Keratinocyte (primary cell): ENCODE results near the gene IER5. TPM values are rescaled to one million over a fixed set of nuclear protein-coding genes. Genes with fewer than 3 reads are reported as not detected.
A peak's percentile ranks its signal among the peaks of the same experiment; 100 is the strongest.
"Not testable (repeated sequence)": the region's sequence is repeated elsewhere in the genome, so short reads cannot be mapped to it uniquely, and the experiment has no call there.

Experiments used
- DNase-seq: peaks from one replicate; pipeline ENCODE4 v3.0.0-alpha.2; 2011; ENCODE audit warnings: low read depth, missing footprints, low spot score
- FAIRE-seq: peaks from 2 replicates; lab custom pipeline; 2011; peaks lifted over from hg19 to GRCh38; lab: Jason Lieb, UNC
- H2AFZ ChIP-seq: 2 replicates; pipeline ENCODE4 v1.6.0; 2012; ENCODE audit warnings: low read length, control low read depth, inconsistent platforms; ENCODE audit not compliant: control insufficient read depth
- H3K27ac ChIP-seq: 2 replicates; pipeline ENCODE4 v1.5.1; 2011; ENCODE audit warnings: low read length; ENCODE audit not compliant: control insufficient read depth, insufficient read depth
- H3K27me3 ChIP-seq: 3 replicates; pipeline ENCODE4 v1.6.0; 2011; ENCODE audit warnings: low read length; ENCODE audit not compliant: control insufficient read depth, insufficient read depth; ENCODE audit errors: extremely low read depth
- H3K36me3 ChIP-seq, 2 experiments: 2 replicates in 1 of 2; 3 replicates in 1 of 2; pipeline ENCODE4 v1.5.1; 2011; ENCODE audit warnings: low read length in 2 of 2, mild to moderate bottlenecking in 1 of 2; ENCODE audit not compliant: control insufficient read depth in 2 of 2, insufficient read depth in 2 of 2; ENCODE audit errors: extremely low read depth in 1 of 2
- H3K4me1 ChIP-seq: 3 replicates; pipeline ENCODE4 v1.5.1; 2011; ENCODE audit warnings: low read length; ENCODE audit not compliant: control insufficient read depth, insufficient read depth; ENCODE audit errors: extremely low read depth
- H3K4me2 ChIP-seq: 3 replicates; pipeline ENCODE4 v1.6.0; 2011; ENCODE audit warnings: low read depth, low read length; ENCODE audit not compliant: control insufficient read depth, insufficient read depth; ENCODE audit errors: extremely low read depth
- H3K4me3 ChIP-seq, 3 experiments: fragments of 200-600 bp in 1 of 3; sonication (generic) in 1 of 3; 2 replicates in 2 of 3; 3 replicates in 1 of 3; pipeline ENCODE4 v1.5.1; 2011 to 2016; ENCODE audit warnings: low read length in 3 of 3, mild to moderate bottlenecking in 3 of 3, control low read depth in 2 of 3, inconsistent platforms in 1 of 3, low read depth in 1 of 3, mixed read lengths in 1 of 3, mixed run types in 1 of 3, moderate library complexity in 1 of 3; ENCODE audit not compliant: control insufficient read depth in 2 of 3, insufficient read depth in 2 of 3; ENCODE audit errors: extremely low read depth in 1 of 3
- H3K79me2 ChIP-seq: 2 replicates; pipeline ENCODE4 v1.6.0; 2012; ENCODE audit warnings: low read length; ENCODE audit not compliant: control insufficient read depth, insufficient read depth
- H3K9ac ChIP-seq: 3 replicates; pipeline ENCODE4 v1.6.0; 2011; ENCODE audit warnings: low read length; ENCODE audit not compliant: control insufficient read depth, insufficient read depth; ENCODE audit errors: extremely low read depth
- H3K9me1 ChIP-seq: 3 replicates; pipeline ENCODE4 v1.6.0; 2011; ENCODE audit warnings: low read length; ENCODE audit not compliant: control insufficient read depth, insufficient read depth; ENCODE audit errors: extremely low read depth
- H3K9me3 ChIP-seq: 2 replicates; pipeline ENCODE4 v1.5.1; 2012; ENCODE audit warnings: low read depth, low read length; ENCODE audit not compliant: control insufficient read depth
- H4K20me1 ChIP-seq: 3 replicates; pipeline ENCODE4 v1.6.0; 2011; ENCODE audit warnings: low read length; ENCODE audit not compliant: control insufficient read depth, insufficient read depth; ENCODE audit errors: extremely low read depth
- EZH2 ChIP-seq: IDR thresholded peaks from one replicate; pipeline ENCODE4 v1.6.1; 2012; ENCODE audit warnings: inconsistent platforms, mild to moderate bottlenecking, low read length, moderate library complexity
- dilution Hi-C: fragments of 300-500 bp; cut with MboI; formaldehyde crosslinking; loops from one replicate; pipeline ENCODE4 v1.7.0; 2020; ENCODE audit warnings: low sequenced_read_pairs; ENCODE audit not compliant: extremely low pct_ligation_motif_present
- polyA plus RNA-seq, 5 experiments: library from polyadenylated mRNA; depleted of rRNA in 3 of 5; stranded (reverse) in 3 of 5; stranded (forward) in 1 of 5; unstranded in 1 of 5; fragments of >200 nt; gene quantifications; 1 replicate in 1 of 5; 2 replicates in 3 of 5; 3 replicates in 1 of 5; pipeline versions ENCODE4 v1.2.1 to v1.2.3, GENCODE V29; 2011 to 2012; ENCODE audit warnings: missing spikeins in 2 of 5, low read depth in 1 of 5, low replicate concordance in 1 of 5
- TF ChIP-seq, protein P1 (sequence below), 3 experiments: IDR thresholded peaks in 1 of 3; conservative IDR thresholded peaks in 1 of 3; optimal IDR thresholded peaks in 1 of 3; 2 replicates in 2 of 3; 3 replicates in 1 of 3; pipeline versions ENCODE3 to v1.5.1; 2011; ENCODE audit warnings: low read length in 3 of 3, mild to moderate bottlenecking in 3 of 3, moderate library complexity in 2 of 3, control low read depth in 1 of 3, inconsistent platforms in 1 of 3; ENCODE audit not compliant: insufficient read depth in 2 of 3; ENCODE audit errors: extremely low read depth in 1 of 3

IER5 gene
- polyA plus RNA-seq, 1 donor (not counting 4 experiments of a cell fraction or from before 2014, with no cell fraction given), result 22.5 TPM

GRCh38 chr1:181115368-181115684 lies 26.8 kb downstream of the IER5 start:
- Histone ChIP-seq H3K36me3 (no peaks in the 10 kb centered on the region), H2AFZ (no peak overlapping the region), H3K4me1 (peaks cover 51% of the 10 kb centered on the region), H3K79me2 (no peaks in the 10 kb centered on the region), H3K27ac (no peak overlapping the region), H3K9me3 (peaks cover 3% of the 10 kb centered on the region), H3K27me3 (no peaks in the 10 kb centered on the region), H3K9me1 (no peaks in the 10 kb centered on the region), H3K4me3 (no peak overlapping the region), H3K9ac (no peak overlapping the region), H3K4me2 (no peak overlapping the region), H4K20me1 (no peaks in the 10 kb centered on the region)
- TF ChIP-seq EZH2, result no peak
- TF ChIP-seq, protein P1, sequence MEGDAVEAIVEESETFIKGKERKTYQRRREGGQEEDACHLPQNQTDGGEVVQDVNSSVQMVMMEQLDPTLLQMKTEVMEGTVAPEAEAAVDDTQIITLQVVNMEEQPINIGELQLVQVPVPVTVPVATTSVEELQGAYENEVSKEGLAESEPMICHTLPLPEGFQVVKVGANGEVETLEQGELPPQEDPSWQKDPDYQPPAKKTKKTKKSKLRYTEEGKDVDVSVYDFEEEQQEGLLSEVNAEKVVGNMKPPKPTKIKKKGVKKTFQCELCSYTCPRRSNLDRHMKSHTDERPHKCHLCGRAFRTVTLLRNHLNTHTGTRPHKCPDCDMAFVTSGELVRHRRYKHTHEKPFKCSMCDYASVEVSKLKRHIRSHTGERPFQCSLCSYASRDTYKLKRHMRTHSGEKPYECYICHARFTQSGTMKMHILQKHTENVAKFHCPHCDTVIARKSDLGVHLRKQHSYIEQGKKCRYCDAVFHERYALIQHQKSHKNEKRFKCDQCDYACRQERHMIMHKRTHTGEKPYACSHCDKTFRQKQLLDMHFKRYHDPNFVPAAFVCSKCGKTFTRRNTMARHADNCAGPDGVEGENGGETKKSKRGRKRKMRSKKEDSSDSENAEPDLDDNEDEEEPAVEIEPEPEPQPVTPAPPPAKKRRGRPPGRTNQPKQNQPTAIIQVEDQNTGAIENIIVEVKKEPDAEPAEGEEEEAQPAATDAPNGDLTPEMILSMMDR (optimal IDR thresholded peaks at IDR 0.05 in 1 of 3, IDR thresholded peaks at IDR 0.05 in 1 of 3, conservative IDR thresholded peaks at IDR 0.05 in 1 of 3; ENCODE audit: extremely low read depth in 1 of 3, insufficient read depth in 2 of 3, low read length in 3 of 3), result no peak
- FAIRE-seq (no peak), DNase-seq (no peak)
- dilution Hi-C loops, result no loop called here

DNA sequence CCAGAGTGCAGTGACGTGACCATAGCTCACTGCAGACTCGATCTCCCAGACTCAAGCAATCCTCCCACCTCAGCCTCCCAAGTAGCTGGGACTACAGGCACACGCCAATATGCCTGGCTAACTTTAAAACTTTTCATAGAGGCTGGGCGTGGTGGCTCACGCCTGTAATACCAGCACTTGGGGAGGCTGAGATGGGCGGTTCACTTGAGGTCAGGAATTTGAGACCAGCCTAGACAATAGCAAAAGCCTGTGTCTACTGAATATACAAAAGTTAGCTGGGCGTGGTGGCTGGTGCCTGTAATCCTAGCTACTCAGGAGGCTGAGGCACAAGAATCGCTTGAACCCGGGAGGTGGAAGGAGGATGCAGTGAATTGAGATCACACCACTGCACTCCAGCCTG lies 27.5 kb downstream of the IER5 start:
- dilution Hi-C loops, H3K4me2 ChIP-seq, H4K20me1 ChIP-seq, H3K36me3 ChIP-seq, H2AFZ ChIP-seq, H3K27me3 ChIP-seq, H3K9ac ChIP-seq, DNase-seq, H3K79me2 ChIP-seq, H3K27ac ChIP-seq, FAIRE-seq, H3K9me1 ChIP-seq, H3K4me3 ChIP-seq, H3K9me3 ChIP-seq: not testable (repeated sequence)
- peaks cover 52% of the 10 kb centered on the region for H3K4me1 ChIP-seq

- Histone ChIP-seq H4K20me1 (no peaks in the 10 kb centered on the region), H2AFZ (no peak overlapping the region), H3K36me3 (no peaks in the 10 kb centered on the region), H3K27ac (peak overlapping the region; percentile 71), H3K79me2 (no peaks in the 10 kb centered on the region), H3K4me3 (no peak overlapping the region), H3K4me2 (no peak overlapping the region), H3K9ac (peak overlapping the region; percentile 14), H3K27me3 (no peaks in the 10 kb centered on the region), H3K4me1 (peaks cover 54% of the 10 kb centered on the region), H3K9me3 (peaks cover 3% of the 10 kb centered on the region), H3K9me1 (no peaks in the 10 kb centered on the region)
- FAIRE-seq (no peak), DNase-seq (no peak)
- dilution Hi-C loops, result no loop called here
- TF ChIP-seq EZH2, result no peak
- TF ChIP-seq, protein P1 (optimal IDR thresholded peaks at IDR 0.05 in 1 of 3, IDR thresholded peaks at IDR 0.05 in 1 of 3, conservative IDR thresholded peaks at IDR 0.05 in 1 of 3; ENCODE audit: extremely low read depth in 1 of 3, insufficient read depth in 2 of 3, low read length in 3 of 3), result no peak
These were observed 28.4 kb downstream of the IER5 start for GRCh38 chr1:181116819-181117390.
